DOHH2 (cell line): Measurements from ENCODE around the gene CD109.

Source experiments
- CTCF ChIP-seq: fragments of 200-600 bp; sonication (generic); IDR thresholded peaks from one replicate; pipeline ENCODE4 v1.5.1; 2014; ENCODE audit warnings: antibody characterized with exemption, mild to moderate bottlenecking, low read depth, low read length; ENCODE audit not compliant: poor library complexity, severe bottlenecking
- EZH2phosphoT487 ChIP-seq: fragments of 200-600 bp; sonication (generic); IDR thresholded peaks from 2 replicates; pipeline ENCODE4 v1.6.1; 2017; ENCODE audit warnings: borderline replicate concordance, mild to moderate bottlenecking, antibody characterized with exemption, low read length, moderate library complexity, mixed read lengths

GRCh38 chr6:73696966-73697655 is 1.1 kb downstream of the CD109 start:
- TF ChIP-seq CTCF (no peak), EZH2phosphoT487 (no peak)
